ENCODE measurements around the gene PRKD1.

DNA sequence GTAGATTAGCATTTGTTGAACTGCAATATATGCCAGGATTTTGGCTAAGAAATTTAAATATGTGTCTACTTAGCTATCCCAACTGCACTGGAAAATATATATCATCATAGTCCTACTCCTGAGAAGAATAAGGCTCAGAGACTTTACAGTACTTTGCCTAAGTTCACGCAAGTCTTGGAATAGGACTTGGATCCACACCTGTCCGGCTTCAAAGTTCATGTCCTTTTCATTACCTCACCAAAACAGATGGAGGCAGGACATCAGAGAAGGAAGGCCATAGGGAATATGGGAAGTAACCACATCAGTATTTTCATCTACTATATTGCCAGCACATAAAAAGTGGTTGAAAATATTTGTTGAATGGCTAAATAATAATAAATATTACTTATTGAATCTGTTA lies 358.5 kb downstream of the PRKD1 start:
- TF ChIP-seq, protein P1, sequence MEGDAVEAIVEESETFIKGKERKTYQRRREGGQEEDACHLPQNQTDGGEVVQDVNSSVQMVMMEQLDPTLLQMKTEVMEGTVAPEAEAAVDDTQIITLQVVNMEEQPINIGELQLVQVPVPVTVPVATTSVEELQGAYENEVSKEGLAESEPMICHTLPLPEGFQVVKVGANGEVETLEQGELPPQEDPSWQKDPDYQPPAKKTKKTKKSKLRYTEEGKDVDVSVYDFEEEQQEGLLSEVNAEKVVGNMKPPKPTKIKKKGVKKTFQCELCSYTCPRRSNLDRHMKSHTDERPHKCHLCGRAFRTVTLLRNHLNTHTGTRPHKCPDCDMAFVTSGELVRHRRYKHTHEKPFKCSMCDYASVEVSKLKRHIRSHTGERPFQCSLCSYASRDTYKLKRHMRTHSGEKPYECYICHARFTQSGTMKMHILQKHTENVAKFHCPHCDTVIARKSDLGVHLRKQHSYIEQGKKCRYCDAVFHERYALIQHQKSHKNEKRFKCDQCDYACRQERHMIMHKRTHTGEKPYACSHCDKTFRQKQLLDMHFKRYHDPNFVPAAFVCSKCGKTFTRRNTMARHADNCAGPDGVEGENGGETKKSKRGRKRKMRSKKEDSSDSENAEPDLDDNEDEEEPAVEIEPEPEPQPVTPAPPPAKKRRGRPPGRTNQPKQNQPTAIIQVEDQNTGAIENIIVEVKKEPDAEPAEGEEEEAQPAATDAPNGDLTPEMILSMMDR (CRISPR knock-in tag; IDR thresholded peaks at IDR 0.05): no peak
- TF ChIP-seq RAD21 (CRISPR knock-in tag; IDR thresholded peaks at IDR 0.05) (no peak), EP300 (IDR thresholded peaks at IDR 0.05; ENCODE audit: low read depth in 2 of 2, low read length in 2 of 2) (no peak), EP300 (CRISPR knock-in tag; IDR thresholded peaks at IDR 0.05; ENCODE audit: borderline replicate concordance) (no peak)
- TF ChIP-seq, protein P2, sequence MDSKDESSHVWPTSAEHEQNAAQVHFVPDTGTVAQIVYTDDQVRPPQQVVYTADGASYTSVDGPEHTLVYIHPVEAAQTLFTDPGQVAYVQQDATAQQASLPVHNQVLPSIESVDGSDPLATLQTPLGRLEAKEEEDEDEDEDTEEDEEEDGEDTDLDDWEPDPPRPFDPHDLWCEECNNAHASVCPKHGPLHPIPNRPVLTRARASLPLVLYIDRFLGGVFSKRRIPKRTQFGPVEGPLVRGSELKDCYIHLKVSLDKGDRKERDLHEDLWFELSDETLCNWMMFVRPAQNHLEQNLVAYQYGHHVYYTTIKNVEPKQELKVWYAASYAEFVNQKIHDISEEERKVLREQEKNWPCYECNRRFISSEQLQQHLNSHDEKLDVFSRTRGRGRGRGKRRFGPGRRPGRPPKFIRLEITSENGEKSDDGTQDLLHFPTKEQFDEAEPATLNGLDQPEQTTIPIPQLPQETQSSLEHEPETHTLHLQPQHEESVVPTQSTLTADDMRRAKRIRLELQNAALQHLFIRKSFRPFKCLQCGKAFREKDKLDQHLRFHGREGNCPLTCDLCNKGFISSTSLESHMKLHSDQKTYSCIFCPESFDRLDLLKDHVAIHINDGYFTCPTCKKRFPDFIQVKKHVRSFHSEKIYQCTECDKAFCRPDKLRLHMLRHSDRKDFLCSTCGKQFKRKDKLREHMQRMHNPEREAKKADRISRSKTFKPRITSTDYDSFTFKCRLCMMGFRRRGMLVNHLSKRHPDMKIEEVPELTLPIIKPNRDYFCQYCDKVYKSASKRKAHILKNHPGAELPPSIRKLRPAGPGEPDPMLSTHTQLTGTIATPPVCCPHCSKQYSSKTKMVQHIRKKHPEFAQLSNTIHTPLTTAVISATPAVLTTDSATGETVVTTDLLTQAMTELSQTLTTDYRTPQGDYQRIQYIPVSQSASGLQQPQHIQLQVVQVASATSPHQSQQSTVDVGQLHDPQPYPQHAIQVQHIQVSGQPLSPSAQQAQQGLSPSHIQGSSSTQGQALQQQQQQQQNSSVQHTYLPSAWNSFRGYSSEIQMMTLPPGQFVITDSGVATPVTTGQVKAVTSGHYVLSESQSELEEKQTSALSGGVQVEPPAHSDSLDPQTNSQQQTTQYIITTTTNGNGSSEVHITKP (CRISPR knock-in tag; IDR thresholded peaks at IDR 0.05; ENCODE audit: low read depth): no peak

All from HepG2 (cell line).